Parathyroid adenoma (tissue), 2 donors: ENCODE results near the gene LEMD1.

Source experiments
- H2AFZ ChIP-seq: fragments of 300-600 bp; sonication (generic); one replicate; pipeline ENCODE4 v1.7.0; 2017; ENCODE audit warnings: antibody characterized with exemption, mild to moderate bottlenecking
- H3K27ac ChIP-seq: fragments of 300-600 bp; sonication (generic); one replicate; pipeline ENCODE4 v1.7.0; 2017
- H3K27me3 ChIP-seq: fragments of 300-600 bp; sonication (generic); one replicate; pipeline ENCODE4 v1.7.0; 2017; ENCODE audit warnings: low read length; ENCODE audit not compliant: control insufficient read depth, insufficient read depth
- H3K36me3 ChIP-seq: fragments of 300-600 bp; sonication (generic); one replicate; pipeline ENCODE4 v1.7.0; 2017; ENCODE audit warnings: low read length; ENCODE audit not compliant: control insufficient read depth, insufficient read depth
- H3K4me1 ChIP-seq: fragments of 300-600 bp; sonication (generic); one replicate; pipeline ENCODE4 v1.7.0; 2017; ENCODE audit warnings: control low read depth
- H3K4me2 ChIP-seq: fragments of 300-600 bp; sonication (generic); one replicate; pipeline ENCODE4 v1.7.0; 2017; ENCODE audit warnings: low read length
- H3K4me3 ChIP-seq: fragments of 300-600 bp; sonication (generic); one replicate; pipeline ENCODE4 v1.7.0; 2017; ENCODE audit warnings: low read depth, low read length
- H3K79me2 ChIP-seq: fragments of 300-600 bp; sonication (generic); one replicate; pipeline ENCODE4 v1.7.0; 2017; ENCODE audit warnings: control low read depth
- H3K9ac ChIP-seq: fragments of 300-600 bp; sonication (generic); one replicate; pipeline ENCODE4 v1.7.0; 2017; ENCODE audit warnings: mild to moderate bottlenecking
- H3K9me3 ChIP-seq: fragments of 300-600 bp; sonication (generic); one replicate; pipeline ENCODE4 v1.7.0; 2017; ENCODE audit warnings: low read length; ENCODE audit not compliant: control insufficient read depth
- TF ChIP-seq, protein P1 (sequence below): fragments of 300-600 bp; sonication (generic); IDR thresholded peaks from one replicate; pipeline ENCODE4 v1.7.0; 2017; ENCODE audit warnings: antibody characterized with exemption, mild to moderate bottlenecking
- donor health status: primary hyperparathyroidism.

Gene LEMD1, protein sequence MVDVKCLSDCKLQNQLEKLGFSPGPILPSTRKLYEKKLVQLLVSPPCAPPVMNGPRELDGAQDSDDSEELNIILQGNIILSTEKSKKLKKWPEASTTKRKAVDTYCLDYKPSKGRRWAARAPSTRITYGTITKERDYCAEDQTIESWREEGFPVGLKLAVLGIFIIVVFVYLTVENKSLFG

GRCh38 chr1:205421798-205422197 lies at the start of gene LEMD1:
LEMD1 (minus strand) TSS chr1:205422056; CDS start chr1:205420536, 1,520 bp downstream.
- Histone ChIP-seq H3K4me1 (no peaks in the 10 kb centered on the region), H3K9me3 (no peaks in the 10 kb centered on the region), H3K27me3 (no peaks in the 10 kb centered on the region), H3K36me3 (no peaks in the 10 kb centered on the region), H3K4me2 (no peak within 1 kb of the TSS), H3K9ac (no peak within 1 kb of the TSS), H3K27ac (no peak within 1 kb of the TSS), H2AFZ (no peak within 1 kb of the TSS), H3K4me3 (no peak within 1 kb of the TSS), H3K79me2 (no peaks in the 10 kb centered on the region)
- TF ChIP-seq, protein P1, sequence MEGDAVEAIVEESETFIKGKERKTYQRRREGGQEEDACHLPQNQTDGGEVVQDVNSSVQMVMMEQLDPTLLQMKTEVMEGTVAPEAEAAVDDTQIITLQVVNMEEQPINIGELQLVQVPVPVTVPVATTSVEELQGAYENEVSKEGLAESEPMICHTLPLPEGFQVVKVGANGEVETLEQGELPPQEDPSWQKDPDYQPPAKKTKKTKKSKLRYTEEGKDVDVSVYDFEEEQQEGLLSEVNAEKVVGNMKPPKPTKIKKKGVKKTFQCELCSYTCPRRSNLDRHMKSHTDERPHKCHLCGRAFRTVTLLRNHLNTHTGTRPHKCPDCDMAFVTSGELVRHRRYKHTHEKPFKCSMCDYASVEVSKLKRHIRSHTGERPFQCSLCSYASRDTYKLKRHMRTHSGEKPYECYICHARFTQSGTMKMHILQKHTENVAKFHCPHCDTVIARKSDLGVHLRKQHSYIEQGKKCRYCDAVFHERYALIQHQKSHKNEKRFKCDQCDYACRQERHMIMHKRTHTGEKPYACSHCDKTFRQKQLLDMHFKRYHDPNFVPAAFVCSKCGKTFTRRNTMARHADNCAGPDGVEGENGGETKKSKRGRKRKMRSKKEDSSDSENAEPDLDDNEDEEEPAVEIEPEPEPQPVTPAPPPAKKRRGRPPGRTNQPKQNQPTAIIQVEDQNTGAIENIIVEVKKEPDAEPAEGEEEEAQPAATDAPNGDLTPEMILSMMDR = no peak

DNA sequence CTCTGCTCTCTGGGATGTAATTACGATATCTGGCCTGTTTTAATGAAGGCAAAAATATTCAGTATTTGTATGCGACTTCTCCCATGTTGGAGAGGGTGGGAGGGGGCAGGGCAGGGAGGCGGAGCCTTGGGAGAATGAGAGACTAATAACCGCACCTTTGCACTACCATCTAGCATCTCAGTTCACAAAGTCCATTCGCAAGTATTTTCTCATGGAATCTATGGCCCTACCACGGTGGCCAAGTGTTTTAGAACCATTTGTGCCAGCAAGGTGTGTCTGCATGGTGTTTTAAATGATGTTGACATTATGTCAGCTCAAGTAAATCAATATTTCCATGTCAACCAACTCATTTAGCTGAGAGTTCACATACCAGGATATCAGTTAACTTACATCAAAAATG lies 48.3 kb upstream of the LEMD1 start:
- H3K9ac ChIP-seq = no peak overlapping the region
- H3K4me1 ChIP-seq = no peaks in the 10 kb centered on the region
- no peak overlapping the region for H3K4me3 ChIP-seq
- no peaks in the 10 kb centered on the region for H3K36me3 ChIP-seq
- TF ChIP-seq, protein P1 = no peak
- H3K79me2 ChIP-seq = no peaks in the 10 kb centered on the region
- H3K9me3 ChIP-seq = no peaks in the 10 kb centered on the region
- no peaks in the 10 kb centered on the region for H3K27me3 ChIP-seq
- no peak overlapping the region for H3K4me2 ChIP-seq
- H3K27ac ChIP-seq = no peak overlapping the region
- H2AFZ ChIP-seq = no peak overlapping the region

DNA sequence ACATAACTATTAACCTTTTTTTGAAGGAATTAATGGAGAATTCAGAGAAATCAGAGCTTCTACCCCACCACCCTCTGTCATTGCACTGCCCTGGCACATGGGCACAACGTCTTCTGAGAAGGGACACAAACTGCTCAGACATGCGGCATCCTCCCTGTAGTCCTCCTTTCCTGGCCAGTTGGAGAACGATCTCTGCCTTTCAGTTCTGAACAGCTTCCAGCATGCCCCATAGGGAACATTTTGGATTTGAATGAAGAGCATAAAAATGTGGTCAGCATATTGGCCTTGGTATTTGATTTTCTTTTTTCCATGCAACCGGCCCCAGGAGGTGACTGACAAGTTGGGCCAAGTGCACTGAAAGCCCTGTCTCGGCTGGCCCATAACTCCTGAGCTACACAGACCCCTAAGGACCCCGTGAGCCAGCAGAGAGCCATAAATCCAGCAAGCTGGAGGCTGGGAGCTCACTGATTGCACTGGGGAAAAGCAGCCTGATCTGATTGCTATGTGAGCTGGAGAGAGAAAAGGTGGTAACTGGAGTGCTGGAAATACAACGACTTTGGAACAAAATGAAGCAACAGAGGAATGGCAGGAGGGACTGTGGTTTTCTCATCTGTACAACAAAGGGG lies 44.9 kb upstream of the LEMD1 start:
- no peak overlapping the region for H3K4me2 ChIP-seq
- no peak overlapping the region for H3K9ac ChIP-seq
- H3K4me1 ChIP-seq = no peaks in the 10 kb centered on the region
- H3K27me3 ChIP-seq = no peaks in the 10 kb centered on the region
- no peaks in the 10 kb centered on the region for H3K79me2 ChIP-seq
- TF ChIP-seq, protein P1 = no peak
- H3K9me3 ChIP-seq = no peaks in the 10 kb centered on the region
- H2AFZ ChIP-seq = no peak overlapping the region
- H3K27ac ChIP-seq = no peak overlapping the region
- no peak overlapping the region for H3K4me3 ChIP-seq
- no peaks in the 10 kb centered on the region for H3K36me3 ChIP-seq

DNA sequence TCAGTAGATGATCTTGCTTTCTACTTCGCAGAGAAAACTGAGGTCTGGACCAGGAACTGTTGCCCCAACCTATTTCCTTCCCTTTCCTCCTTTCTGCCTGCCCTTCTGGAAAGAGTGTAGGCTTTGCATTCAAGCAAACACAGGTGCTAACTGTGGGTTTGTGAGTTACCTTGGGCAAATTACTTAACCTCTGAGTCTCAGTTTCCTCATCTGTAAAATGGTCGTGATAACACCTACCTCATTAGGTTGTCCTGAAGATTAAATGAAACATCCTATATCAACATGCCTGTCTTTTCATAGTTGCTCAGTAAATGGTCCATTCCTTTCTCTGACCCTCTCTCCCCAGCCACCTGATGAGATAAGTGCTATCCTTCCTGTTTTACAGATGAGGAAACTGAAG lies 43.5 kb upstream of the LEMD1 start:
- no peaks in the 10 kb centered on the region for H3K4me1 ChIP-seq
- no peaks in the 10 kb centered on the region for H3K36me3 ChIP-seq
- H3K79me2 ChIP-seq = no peaks in the 10 kb centered on the region
- H3K4me2 ChIP-seq = no peak overlapping the region
- no peak overlapping the region for H2AFZ ChIP-seq
- TF ChIP-seq, protein P1 = no peak
- H3K27ac ChIP-seq = no peak overlapping the region
- H3K27me3 ChIP-seq = no peaks in the 10 kb centered on the region
- no peaks in the 10 kb centered on the region for H3K9me3 ChIP-seq
- H3K9ac ChIP-seq = no peak overlapping the region
- no peak overlapping the region for H3K4me3 ChIP-seq
